H9 (cell line): Measurements from ENCODE around the gene SCRN1. TPM values are rescaled to one million over a fixed set of nuclear protein-coding genes. Genes with fewer than 3 reads are reported as not detected.

ENCODE experiments used
- DNase-seq: peaks from one replicate; pipeline ENCODE4 v3.0.0-alpha.2; 2017
- H2AFZ ChIP-seq: one replicate; pipeline ENCODE4 v1.6.1; 2013; ENCODE audit warnings: mild to moderate bottlenecking, low read length, control low read depth, moderate library complexity
- H2AK5ac ChIP-seq: 2 replicates; pipeline ENCODE4 v1.6.1; 2013; ENCODE audit warnings: low read length, control low read depth, mixed read lengths; ENCODE audit not compliant: insufficient read length
- H2BK120ac ChIP-seq: one replicate; pipeline ENCODE4 v1.6.1; 2013; ENCODE audit warnings: low read depth, mild to moderate bottlenecking, low read length, control low read depth, inconsistent platforms; ENCODE audit not compliant: poor library complexity, severe bottlenecking
- H2BK12ac ChIP-seq: 2 replicates; pipeline ENCODE4 v1.6.1; 2013; ENCODE audit warnings: low read length, control low read depth, mixed read lengths, low read depth; ENCODE audit not compliant: insufficient read length
- H2BK15ac ChIP-seq: 2 replicates; pipeline ENCODE4 v1.6.1; 2013; ENCODE audit warnings: low read depth, low read length, control low read depth
- H2BK20ac ChIP-seq: one replicate; pipeline ENCODE4 v1.6.1; 2013; ENCODE audit warnings: low read depth, mild to moderate bottlenecking, low read length, control low read depth, inconsistent platforms; ENCODE audit not compliant: poor library complexity, severe bottlenecking
- H2BK5ac ChIP-seq: 2 replicates; pipeline ENCODE4 v1.6.1; 2013; ENCODE audit warnings: low read length, control low read depth, mixed read lengths; ENCODE audit not compliant: insufficient read length
- H3K14ac ChIP-seq: 2 replicates; pipeline ENCODE4 v1.6.1; 2013; ENCODE audit warnings: low read length, control low read depth; ENCODE audit not compliant: insufficient read depth
- H3K18ac ChIP-seq: 2 replicates; pipeline ENCODE4 v1.6.1; 2013; ENCODE audit warnings: low read depth, mild to moderate bottlenecking, mixed read lengths, low read length, control low read depth; ENCODE audit not compliant: insufficient read length
- H3K23ac ChIP-seq: 2 replicates; pipeline ENCODE4 v1.6.1; 2013; ENCODE audit warnings: low read length, control low read depth, mixed read lengths, low read depth; ENCODE audit not compliant: insufficient read length
- H3K23me2 ChIP-seq: 2 replicates; pipeline ENCODE4 v1.6.1; 2013; ENCODE audit warnings: low read depth, mild to moderate bottlenecking, mixed read lengths, low read length, control low read depth; ENCODE audit not compliant: insufficient read length, poor library complexity, severe bottlenecking
- H3K27ac ChIP-seq: 2 replicates; pipeline ENCODE4 v1.5.1; 2013; ENCODE audit warnings: low read length, control low read depth, mixed read lengths, low read depth; ENCODE audit not compliant: insufficient read length
- H3K27me3 ChIP-seq: 2 replicates; pipeline ENCODE4 v1.6.1; 2013; ENCODE audit warnings: low read length, control low read depth, inconsistent platforms; ENCODE audit not compliant: insufficient read depth
- H3K4ac ChIP-seq: 2 replicates; pipeline ENCODE4 v1.6.1; 2013; ENCODE audit warnings: low read depth, mild to moderate bottlenecking, control low read depth, inconsistent platforms, low read length, moderate library complexity
- H3K4me1 ChIP-seq: 2 replicates; pipeline ENCODE4 v1.6.1; 2013; ENCODE audit warnings: low read length, control low read depth, inconsistent platforms; ENCODE audit not compliant: insufficient read depth
- H3K4me2 ChIP-seq: 2 replicates; pipeline ENCODE4 v1.6.1; 2013; ENCODE audit warnings: low read length, control low read depth, mixed read lengths; ENCODE audit not compliant: insufficient read length, insufficient read depth
- H3K56ac ChIP-seq: 2 replicates; pipeline ENCODE4 v1.6.1; 2013; ENCODE audit warnings: low read depth, mild to moderate bottlenecking, mixed read lengths, low read length, control low read depth; ENCODE audit not compliant: insufficient read length
- H3K79me1 ChIP-seq: 2 replicates; pipeline ENCODE4 v1.6.1; 2013; ENCODE audit warnings: low read depth, mild to moderate bottlenecking, moderate library complexity, low read length, control low read depth, inconsistent platforms; ENCODE audit not compliant: insufficient read depth, poor library complexity, severe bottlenecking
- H3K79me2 ChIP-seq: 2 replicates; pipeline ENCODE4 v1.6.1; 2013; ENCODE audit warnings: low read length, control low read depth, inconsistent platforms; ENCODE audit not compliant: insufficient read depth
- H3K9ac ChIP-seq: 2 replicates; pipeline ENCODE4 v1.6.1; 2013; ENCODE audit warnings: low read length, control low read depth, mixed read lengths; ENCODE audit not compliant: insufficient read length; ENCODE audit errors: extremely low read depth
- H3K9me3 ChIP-seq: one replicate; pipeline ENCODE4 v1.6.1; 2013; ENCODE audit warnings: low read depth, low read length, inconsistent platforms; ENCODE audit not compliant: control insufficient read depth
- H3T11ph ChIP-seq: one replicate; pipeline ENCODE4 v1.6.1; 2013; ENCODE audit warnings: mild to moderate bottlenecking, low read length, control low read depth, inconsistent platforms
- H4K20me1 ChIP-seq: one replicate; pipeline ENCODE4 v1.6.1; 2013; ENCODE audit not compliant: control insufficient read depth, insufficient read length, insufficient read depth
- H4K5ac ChIP-seq: 2 replicates; pipeline ENCODE4 v1.6.1; 2013; ENCODE audit warnings: low read depth, mild to moderate bottlenecking, mixed read lengths, low read length, control low read depth; ENCODE audit not compliant: insufficient read length
- H4K8ac ChIP-seq: replicated peaks from 2 replicates; pipeline ENCODE4 v1.6.1; 2013; ENCODE audit warnings: low read length, control low read depth, mixed read lengths, low read depth; ENCODE audit not compliant: insufficient read length
- H4K91ac ChIP-seq: 2 replicates; pipeline ENCODE4 v1.6.1; 2013; ENCODE audit warnings: low read depth, mild to moderate bottlenecking, moderate library complexity, mixed read lengths, low read length, control low read depth; ENCODE audit not compliant: insufficient read length
- H3K27ac Mint-ChIP-seq, 3 experiments: 2 replicates in 2 of 3; 3 replicates in 1 of 3; pipeline ENCODE4 v1.8.0; 2020 to 2021; ENCODE audit warnings: mixed read lengths in 3 of 3, mild to moderate bottlenecking in 1 of 3, moderate library complexity in 1 of 3
- H3K27me3 Mint-ChIP-seq: 2 replicates; pipeline ENCODE4 v1.8.0; 2021; ENCODE audit warnings: low read depth, mild to moderate bottlenecking, moderate library complexity, mixed read lengths
- H3K36me3 Mint-ChIP-seq, 3 experiments: 2 replicates in 2 of 3; 3 replicates in 1 of 3; pipeline ENCODE4 v1.8.0; 2020 to 2021; ENCODE audit warnings: low read depth in 3 of 3, mixed read lengths in 3 of 3; ENCODE audit not compliant: insufficient read depth in 1 of 3
- H3K4me1 Mint-ChIP-seq, 2 experiments: 2 replicates each; pipeline ENCODE4 v1.8.0; 2020; ENCODE audit warnings: mixed read lengths in 2 of 2
- H3K4me3 Mint-ChIP-seq, 2 experiments: 2 replicates in 1 of 2; 3 replicates in 1 of 2; pipeline ENCODE4 v1.8.0; 2020 to 2021; ENCODE audit warnings: mild to moderate bottlenecking in 2 of 2, mixed read lengths in 2 of 2, moderate library complexity in 1 of 2
- H3K9me3 Mint-ChIP-seq, 2 experiments: 2 replicates in 1 of 2; 3 replicates in 1 of 2; pipeline ENCODE4 v1.8.0; 2020; ENCODE audit warnings: mild to moderate bottlenecking in 2 of 2, mixed read lengths in 2 of 2, moderate library complexity in 1 of 2
- CTCF ChIP-seq: fragments of 200-600 bp; sonication (generic); conservative IDR thresholded peaks from 3 replicates; pipeline ENCODE4 v1.8.0; 2021; ENCODE audit warnings: antibody characterized with exemption, mild to moderate bottlenecking
- WGBS: extraction: QIAGEN DNeasy Blood & Tissue Kit; methylation state at CpG from one replicate; pipeline ENCODE4 v1.1.7; 2013; ENCODE audit warnings: missing lambda C conversion rate, low lambda C conversion rate, mixed read lengths; ENCODE audit not compliant: insufficient read length; ENCODE audit errors: extremely low coverage; 5-methylcytosine and 5-hydroxymethylcytosine counted together
- total RNA-seq: library from RNA; stranded (reverse); gene quantifications from 2 replicates; pipeline ENCODE4 v1.2.1, GENCODE V29; 2021

SCRN1 gene
- total RNA-seq, 1 experiment from 2014 or later, result 101 TPM

GRCh38 chr7:29890251-29890650 is 99.3 kb downstream of the SCRN1 start:
- H4K20me1 ChIP-seq, result no peaks in the 10 kb centered on the region
- H3K14ac ChIP-seq, result no peak overlapping the region
- no peak overlapping the region for H2BK5ac ChIP-seq
- no peak overlapping the region for H2AK5ac ChIP-seq
- Mint-ChIP-seq H3K27ac (no peak overlapping the region; a peak in 2 of 7 replicates), H3K27me3 (no peaks in the 10 kb centered on the region), H3K9me3 (no peaks in the 10 kb centered on the region; a peak in 1 of 5 replicates), H3K4me1 (peaks cover under 1 to 4% of the 10 kb centered on the region in 2 experiments), H3K36me3 (peaks cover under 1 to 26% (median 19%) of the 10 kb centered on the region in 3 experiments; a peak in 5 of 7 replicates), H3K4me3 (no peak overlapping the region)
- no peak for TF ChIP-seq CTCF
- H4K5ac ChIP-seq, result no peak overlapping the region
- H3K9ac ChIP-seq, result no peak overlapping the region
- no peaks in the 10 kb centered on the region for H3K9me3 ChIP-seq
- no peak overlapping the region for H4K91ac ChIP-seq
- H3K18ac ChIP-seq, result no peak overlapping the region
- no peak overlapping the region for H3T11ph ChIP-seq
- no peaks in the 10 kb centered on the region for H3K27me3 ChIP-seq
- H2BK15ac ChIP-seq, result no peak overlapping the region
- H3K4ac ChIP-seq, result no peak overlapping the region
- H3K79me2 ChIP-seq, result no peaks in the 10 kb centered on the region
- no peak overlapping the region for H3K23ac ChIP-seq
- H3K79me1 ChIP-seq, result no peaks in the 10 kb centered on the region
- H3K23me2 ChIP-seq, result no peaks in the 10 kb centered on the region
- H2BK120ac ChIP-seq, result no peak overlapping the region
- H3K4me2 ChIP-seq, result no peak overlapping the region
- no peak overlapping the region for H2BK12ac ChIP-seq
- no peak overlapping the region for H4K8ac ChIP-seq
- no CpG with 5 or more reads among the region's 4 CpGs for WGBS
- H2AFZ ChIP-seq, result no peak overlapping the region
- DNase-seq, result no peak
- H3K56ac ChIP-seq, result no peak overlapping the region
- H2BK20ac ChIP-seq, result no peak overlapping the region
- no peaks in the 10 kb centered on the region for H3K4me1 ChIP-seq
- no peak overlapping the region for H3K27ac ChIP-seq
